WTC11 (cell line): ENCODE results near the gene GTF3C6.

Source experiments
- CREB1 ChIP-seq: sonication (generic); formaldehyde crosslinking; IDR thresholded peaks from 2 replicates; pipeline ENCODE4 v1.8.0; 2023; ENCODE audit warnings: mild to moderate bottlenecking, missing genetic modification reagents
- ELF4 ChIP-seq: sonication (generic); formaldehyde crosslinking; IDR thresholded peaks from 2 replicates; pipeline ENCODE4 v1.8.1; 2022; ENCODE audit warnings: low read depth, mild to moderate bottlenecking, moderate library complexity, missing genetic modification reagents
- EMX1 ChIP-seq: fragments of 250-450 bp; sonication (Bioruptor Pico); IDR thresholded peaks from 2 replicates; pipeline ENCODE4 v1.8.0; 2021; ENCODE audit warnings: mild to moderate bottlenecking
- ETV6 ChIP-seq: sonication (generic); formaldehyde crosslinking; IDR thresholded peaks from 2 replicates; pipeline ENCODE4 v1.8.1; 2022; ENCODE audit warnings: mild to moderate bottlenecking, missing genetic modification reagents
- FOXP1 ChIP-seq: sonication (generic); formaldehyde crosslinking; IDR thresholded peaks from 2 replicates; pipeline ENCODE4 v1.8.0; 2022; ENCODE audit warnings: missing genetic modification reagents, mild to moderate bottlenecking, moderate library complexity, borderline replicate concordance
- KAT7 ChIP-seq: sonication (generic); formaldehyde crosslinking; IDR thresholded peaks from 2 replicates; pipeline ENCODE4 v1.8.1; 2023; ENCODE audit warnings: missing genetic modification reagents, mild to moderate bottlenecking, borderline replicate concordance
- SP1 ChIP-seq: sonication (generic); formaldehyde crosslinking; conservative IDR thresholded peaks from 2 replicates; pipeline ENCODE4 v1.8.1; 2022; ENCODE audit warnings: missing genetic modification reagents
- TF ChIP-seq, protein P1 (sequence below): fragments of 200-600 bp; IDR thresholded peaks from 2 replicates; pipeline ENCODE4 v1.8.0; 2022; ENCODE audit warnings: antibody characterized with exemption
- TF ChIP-seq, protein P2 (sequence below): sonication (generic); formaldehyde crosslinking; IDR thresholded peaks from 2 replicates; pipeline ENCODE4 v1.8.1; 2023; ENCODE audit warnings: mild to moderate bottlenecking, moderate library complexity, missing genetic modification reagents
- TF ChIP-seq, protein P3 (sequence below): sonication (generic); formaldehyde crosslinking; conservative IDR thresholded peaks from 2 replicates; pipeline ENCODE4 v1.8.1; 2022; ENCODE audit warnings: mild to moderate bottlenecking, missing genetic modification reagents
- TF ChIP-seq, protein P4 (sequence below): sonication (generic); formaldehyde crosslinking; IDR thresholded peaks from 2 replicates; pipeline ENCODE4 v1.8.1; 2023; ENCODE audit warnings: mild to moderate bottlenecking, missing genetic modification reagents, moderate library complexity
- TF ChIP-seq, protein P5 (sequence below): sonication (generic); formaldehyde crosslinking; IDR thresholded peaks from 2 replicates; pipeline ENCODE4 v1.8.0; 2022; ENCODE audit warnings: mild to moderate bottlenecking, missing genetic modification reagents

DNA sequence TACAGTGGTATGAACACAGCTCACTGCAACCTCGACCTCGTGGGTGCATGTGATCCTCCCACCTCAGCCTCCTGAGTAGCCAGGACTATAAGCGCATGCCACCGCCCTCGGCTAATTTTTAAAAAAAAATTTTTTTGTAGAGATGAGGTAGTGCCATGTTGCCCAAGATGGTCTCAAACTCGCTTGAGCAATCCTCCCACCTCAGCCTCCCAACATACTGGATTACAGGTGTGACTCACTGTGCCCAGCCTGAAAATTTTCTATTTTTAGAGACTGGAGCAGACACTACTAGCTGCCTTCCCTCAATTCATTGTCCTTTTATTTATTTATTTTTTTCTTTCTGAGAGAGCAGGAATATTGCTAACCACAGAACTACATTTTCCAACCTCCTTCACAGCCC, 20.3 kb upstream of the GTF3C6 start:
- TF ChIP-seq, protein P1, sequence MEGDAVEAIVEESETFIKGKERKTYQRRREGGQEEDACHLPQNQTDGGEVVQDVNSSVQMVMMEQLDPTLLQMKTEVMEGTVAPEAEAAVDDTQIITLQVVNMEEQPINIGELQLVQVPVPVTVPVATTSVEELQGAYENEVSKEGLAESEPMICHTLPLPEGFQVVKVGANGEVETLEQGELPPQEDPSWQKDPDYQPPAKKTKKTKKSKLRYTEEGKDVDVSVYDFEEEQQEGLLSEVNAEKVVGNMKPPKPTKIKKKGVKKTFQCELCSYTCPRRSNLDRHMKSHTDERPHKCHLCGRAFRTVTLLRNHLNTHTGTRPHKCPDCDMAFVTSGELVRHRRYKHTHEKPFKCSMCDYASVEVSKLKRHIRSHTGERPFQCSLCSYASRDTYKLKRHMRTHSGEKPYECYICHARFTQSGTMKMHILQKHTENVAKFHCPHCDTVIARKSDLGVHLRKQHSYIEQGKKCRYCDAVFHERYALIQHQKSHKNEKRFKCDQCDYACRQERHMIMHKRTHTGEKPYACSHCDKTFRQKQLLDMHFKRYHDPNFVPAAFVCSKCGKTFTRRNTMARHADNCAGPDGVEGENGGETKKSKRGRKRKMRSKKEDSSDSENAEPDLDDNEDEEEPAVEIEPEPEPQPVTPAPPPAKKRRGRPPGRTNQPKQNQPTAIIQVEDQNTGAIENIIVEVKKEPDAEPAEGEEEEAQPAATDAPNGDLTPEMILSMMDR: no peak
- TF ChIP-seq, protein P2, sequence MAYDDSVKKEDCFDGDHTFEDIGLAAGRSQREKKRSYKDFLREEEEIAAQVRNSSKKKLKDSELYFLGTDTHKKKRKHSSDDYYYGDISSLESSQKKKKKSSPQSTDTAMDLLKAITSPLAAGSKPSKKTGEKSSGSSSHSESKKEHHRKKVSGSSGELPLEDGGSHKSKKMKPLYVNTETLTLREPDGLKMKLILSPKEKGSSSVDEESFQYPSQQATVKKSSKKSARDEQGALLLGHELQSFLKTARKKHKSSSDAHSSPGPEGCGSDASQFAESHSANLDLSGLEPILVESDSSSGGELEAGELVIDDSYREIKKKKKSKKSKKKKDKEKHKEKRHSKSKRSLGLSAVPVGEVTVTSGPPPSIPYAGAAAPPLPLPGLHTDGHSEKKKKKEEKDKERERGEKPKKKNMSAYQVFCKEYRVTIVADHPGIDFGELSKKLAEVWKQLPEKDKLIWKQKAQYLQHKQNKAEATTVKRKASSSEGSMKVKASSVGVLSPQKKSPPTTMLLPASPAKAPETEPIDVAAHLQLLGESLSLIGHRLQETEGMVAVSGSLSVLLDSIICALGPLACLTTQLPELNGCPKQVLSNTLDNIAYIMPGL (CRISPR knock-in tag): no peak
- no peak for TF ChIP-seq KAT7 (CRISPR knock-in tag)
- TF ChIP-seq, protein P3, sequence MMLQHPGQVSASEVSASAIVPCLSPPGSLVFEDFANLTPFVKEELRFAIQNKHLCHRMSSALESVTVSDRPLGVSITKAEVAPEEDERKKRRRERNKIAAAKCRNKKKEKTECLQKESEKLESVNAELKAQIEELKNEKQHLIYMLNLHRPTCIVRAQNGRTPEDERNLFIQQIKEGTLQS (CRISPR knock-in tag): no peak
- TF ChIP-seq, protein P4, sequence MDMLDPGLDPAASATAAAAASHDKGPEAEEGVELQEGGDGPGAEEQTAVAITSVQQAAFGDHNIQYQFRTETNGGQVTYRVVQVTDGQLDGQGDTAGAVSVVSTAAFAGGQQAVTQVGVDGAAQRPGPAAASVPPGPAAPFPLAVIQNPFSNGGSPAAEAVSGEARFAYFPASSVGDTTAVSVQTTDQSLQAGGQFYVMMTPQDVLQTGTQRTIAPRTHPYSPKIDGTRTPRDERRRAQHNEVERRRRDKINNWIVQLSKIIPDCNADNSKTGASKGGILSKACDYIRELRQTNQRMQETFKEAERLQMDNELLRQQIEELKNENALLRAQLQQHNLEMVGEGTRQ (CRISPR knock-in tag): no peak
- TF ChIP-seq, protein P5, sequence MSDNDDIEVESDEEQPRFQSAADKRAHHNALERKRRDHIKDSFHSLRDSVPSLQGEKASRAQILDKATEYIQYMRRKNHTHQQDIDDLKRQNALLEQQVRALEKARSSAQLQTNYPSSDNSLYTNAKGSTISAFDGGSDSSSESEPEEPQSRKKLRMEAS (CRISPR knock-in tag): no peak
- no peak for TF ChIP-seq EMX1 (CRISPR knock-in tag)
- no peak for TF ChIP-seq ETV6 (CRISPR knock-in tag)
- no peak for TF ChIP-seq ELF4 (CRISPR knock-in tag)
- no peak for TF ChIP-seq CREB1 (CRISPR knock-in tag)
- no peak for TF ChIP-seq SP1
- no peak for TF ChIP-seq FOXP1 (CRISPR knock-in tag)
